HG03378 (cell line): ENCODE measurements around the gene CAMKV.
"Not testable (repeated sequence)": the region's sequence is repeated elsewhere in the genome, so short reads cannot be mapped to it uniquely, and the experiment has no call there.

Experiments used
- ATAC-seq: cut with Tn5 transposase; IDR thresholded peaks from one replicate; pipeline ENCODE4 v1.9.1; 2021; ENCODE audit warnings: mild to moderate bottlenecking, moderate library complexity; ENCODE audit not compliant: unreplicated experiment

CAMKV gene

GRCh38 chr3:49856181-49857005, 13.3 kb downstream of the CAMKV start, which contains the start of gene TRAIP:
TRAIP (minus strand) TSS chr3:49856564; CDS start chr3:49856453, 111 bp downstream.
- peak; percentile 88 for ATAC-seq

- ATAC-seq = no peak
These were observed 14.0 kb downstream of the CAMKV start for GRCh38 chr3:49855662-49856061.

- ATAC-seq = no peak
These were observed 24.0 kb downstream of the CAMKV start for GRCh38 chr3:49845694-49846093.

GRCh38 chr3:49844464-49845183, 25.1 kb downstream of the CAMKV start:
- ATAC-seq = no peak

GRCh38 chr3:49842843-49843517, 26.7 kb downstream of the CAMKV start:
- ATAC-seq = no peak

GRCh38 chr3:49841806-49842205, 27.9 kb downstream of the CAMKV start:
- no peak for ATAC-seq

- no peak for ATAC-seq
These were observed 28.5 kb downstream of the CAMKV start for GRCh38 chr3:49841126-49841696.

GRCh38 chr3:49840388-49840787, 29.3 kb downstream of the CAMKV start:
- ATAC-seq = no peak

GRCh38 chr3:49839193-49839809, 30.4 kb downstream of the CAMKV start:
- no peak for ATAC-seq

GRCh38 chr3:49831341-49831740, 38.4 kb downstream of the CAMKV start:
- ATAC-seq = no peak

- ATAC-seq = no peak
These were observed 43.7 kb downstream of the CAMKV start for GRCh38 chr3:49826016-49826415.

- not testable (repeated sequence) for ATAC-seq
These were observed 46.6 kb downstream of the CAMKV start for GRCh38 chr3:49823131-49823530.

GRCh38 chr3:49813497-49814174, 56.1 kb downstream of the CAMKV start, which contains the start of gene UBA7:
UBA7 (minus strand) TSS chr3:49813953; CDS start chr3:49813787, 166 bp downstream.
- no peak for ATAC-seq

GRCh38 chr3:49812916-49813496, 56.7 kb downstream of the CAMKV start:
- ATAC-seq = no peak
